GM23338 (cell line): ENCODE measurements around the gene STK4. TPM values are rescaled to one million over a fixed set of nuclear protein-coding genes. Genes with fewer than 3 reads are reported as not detected.

Experiments
- ATAC-seq: fragments of 200-7000 bp; cut with Tn5 transposase; 3 replicates; pipeline ENCODE4 v1.9.1; 2020
- DNase-seq: peaks from one replicate; pipeline ENCODE4 v3.0.0-alpha.2; 2015; ENCODE audit warnings: low spot score
- H2AFZ ChIP-seq: fragments of 200-600 bp; sonication (generic); 2 replicates; pipeline ENCODE4 v1.8.0; 2016; ENCODE audit warnings: antibody characterized with exemption, mild to moderate bottlenecking, moderate library complexity
- H3F3A ChIP-seq: fragments of 200-600 bp; sonication (generic); replicated peaks from 2 replicates; pipeline ENCODE4 v1.8.0; 2017; ENCODE audit warnings: antibody characterized with exemption, mixed run types, low read depth
- H3K27ac ChIP-seq: fragments of 200-600 bp; sonication (generic); 2 replicates; pipeline ENCODE4 v1.6.1; 2016; ENCODE audit warnings: low read depth
- H3K27me3 ChIP-seq: fragments of 200-600 bp; sonication (generic); 2 replicates; pipeline ENCODE4 v1.8.0; 2016; ENCODE audit warnings: mild to moderate bottlenecking, mixed run types, moderate library complexity; ENCODE audit not compliant: insufficient read depth
- H3K36me3 ChIP-seq: fragments of 200-600 bp; sonication (generic); 2 replicates; pipeline ENCODE4 v1.8.0; 2016; ENCODE audit warnings: mild to moderate bottlenecking; ENCODE audit not compliant: insufficient read depth
- H3K4me1 ChIP-seq: fragments of 200-600 bp; sonication (generic); 2 replicates; pipeline ENCODE4 v1.8.0; 2016; ENCODE audit warnings: mild to moderate bottlenecking, moderate library complexity; ENCODE audit not compliant: insufficient read depth
- H3K4me2 ChIP-seq: fragments of 200-600 bp; sonication (generic); 2 replicates; pipeline ENCODE4 v1.7.1; 2017; ENCODE audit warnings: mixed run types
- H3K4me3 ChIP-seq: fragments of 200-600 bp; sonication (generic); 2 replicates; pipeline ENCODE4 v1.6.1; 2016; ENCODE audit warnings: mixed run types
- H3K79me2 ChIP-seq: fragments of 200-600 bp; sonication (generic); replicated peaks from 2 replicates; pipeline ENCODE4 v1.8.0; 2017; ENCODE audit warnings: mild to moderate bottlenecking; ENCODE audit not compliant: insufficient read depth
- H3K9me2 ChIP-seq: fragments of 200-600 bp; sonication (generic); 2 replicates; pipeline ENCODE4 v1.8.0; 2017; ENCODE audit not compliant: insufficient read depth
- H4K20me1 ChIP-seq: fragments of 200-600 bp; sonication (generic); replicated peaks from 2 replicates; pipeline ENCODE4 v1.8.0; 2017; ENCODE audit warnings: mild to moderate bottlenecking; ENCODE audit not compliant: insufficient read depth
- H3K27ac Mint-ChIP-seq: 2 replicates; pipeline ENCODE4 v1.8.0; 2020; ENCODE audit warnings: inconsistent platforms, mild to moderate bottlenecking, moderate library complexity, mixed read lengths
- H3K27me3 Mint-ChIP-seq: 3 replicates; pipeline ENCODE4 v1.8.0; 2022; ENCODE audit warnings: low read depth, mild to moderate bottlenecking, moderate library complexity, mixed read lengths, inconsistent platforms; ENCODE audit not compliant: insufficient read depth, poor library complexity
- H3K36me3 Mint-ChIP-seq: 3 replicates; pipeline ENCODE4 v1.8.0; 2021; ENCODE audit warnings: low read depth, mild to moderate bottlenecking, inconsistent platforms, moderate library complexity, mixed read lengths
- H3K4me1 Mint-ChIP-seq: 3 replicates; pipeline ENCODE4 v1.8.0; 2020; ENCODE audit warnings: mild to moderate bottlenecking, inconsistent platforms, mixed read lengths
- H3K4me3 Mint-ChIP-seq: 3 replicates; pipeline ENCODE4 v1.8.0; 2021; ENCODE audit warnings: moderate library complexity, mild to moderate bottlenecking, inconsistent platforms, mixed read lengths
- H3K9me3 Mint-ChIP-seq: 3 replicates; pipeline ENCODE4 v1.8.0; 2020; ENCODE audit warnings: moderate library complexity, mild to moderate bottlenecking, inconsistent platforms, mixed read lengths
- CREB1 ChIP-seq: fragments of 250-450 bp; sonication (Bioruptor Pico); IDR thresholded peaks from 2 replicates; pipeline ENCODE4 v1.5.0; 2020; ENCODE audit warnings: low read depth, mild to moderate bottlenecking, moderate library complexity
- EZH2 ChIP-seq: fragments of 200-600 bp; sonication (generic); IDR thresholded peaks from one replicate; pipeline ENCODE4 v1.8.0; 2017; ENCODE audit warnings: antibody characterized with exemption, mild to moderate bottlenecking, low read depth; ENCODE audit not compliant: unreplicated experiment
- EZH2phosphoT487 ChIP-seq: fragments of 200-600 bp; sonication (generic); IDR thresholded peaks from one replicate; pipeline ENCODE4 v1.8.1; 2018; ENCODE audit warnings: antibody characterized with exemption; ENCODE audit not compliant: unreplicated experiment
- JUNB ChIP-seq: IDR thresholded peaks from one replicate; pipeline ENCODE4 v1.6.1; 2016; ENCODE audit warnings: antibody characterized with exemption; ENCODE audit not compliant: unreplicated experiment
- NANOG ChIP-seq: IDR thresholded peaks from 2 replicates; pipeline ENCODE4 v1.6.1; 2016; ENCODE audit warnings: antibody characterized with exemption, borderline replicate concordance
- POLR2AphosphoS5 ChIP-seq: IDR thresholded peaks from 2 replicates; pipeline ENCODE4 v1.6.1; 2016; ENCODE audit warnings: antibody characterized with exemption, low read depth
- STAT1 ChIP-seq: IDR thresholded peaks from one replicate; pipeline ENCODE4 v1.6.1; 2016; ENCODE audit warnings: antibody characterized with exemption; ENCODE audit not compliant: unreplicated experiment
- ZNF114 ChIP-seq: fragments of 250-450 bp; sonication (Bioruptor Pico); IDR thresholded peaks from 2 replicates; pipeline ENCODE4 v1.5.0; 2020; ENCODE audit warnings: mild to moderate bottlenecking, moderate library complexity
- ZNF331 ChIP-seq: fragments of 250-450 bp; sonication (Bioruptor Pico); IDR thresholded peaks from 2 replicates; pipeline ENCODE4 v1.5.0; 2020; ENCODE audit warnings: low read depth, mild to moderate bottlenecking, moderate library complexity
- polyA plus RNA-seq: library from polyadenylated mRNA; unstranded; fragments of >200 nt; fragmentation: Nextera tagmentation; extraction: Ambion mirVana; gene quantifications from 2 replicates; pipeline ENCODE4 v1.2.1, GENCODE V29; 2016
- total RNA-seq: library from RNA; depleted of rRNA; stranded (reverse); fragments of >200 nt; shearing (Covaris generic); gene quantifications from 2 replicates; pipeline ENCODE4 v1.2.3, GENCODE V29; 2014
- TF ChIP-seq, protein P1 (sequence below): fragments of 250-450 bp; sonication (Bioruptor Pico); IDR thresholded peaks from 2 replicates; pipeline ENCODE4 v1.5.0; 2020; ENCODE audit warnings: mild to moderate bottlenecking, moderate library complexity
- TF ChIP-seq, protein P2 (sequence below), 2 experiments: fragments of 200-600 bp in 1 of 2; sonication (generic) in 1 of 2; conservative IDR thresholded peaks; 2 replicates each; pipeline versions ENCODE4 v1.5.1 to v1.6.1; 2016 to 2017; ENCODE audit warnings: antibody characterized with exemption in 2 of 2, low read depth in 2 of 2, mild to moderate bottlenecking in 2 of 2, moderate library complexity in 1 of 2
- TF ChIP-seq, protein P3 (sequence below): IDR thresholded peaks from 2 replicates; pipeline ENCODE4 v1.6.1; 2016; ENCODE audit warnings: antibody characterized with exemption
- TF ChIP-seq, protein P4 (sequence below): IDR thresholded peaks from one replicate; pipeline ENCODE4 v1.6.1; 2018; ENCODE audit warnings: antibody characterized with exemption; ENCODE audit not compliant: unreplicated experiment

Gene STK4
- total and polyA plus RNA-seq, 2 experiments from 2014 or later, result 37.7 to 58.7 TPM

DNA sequence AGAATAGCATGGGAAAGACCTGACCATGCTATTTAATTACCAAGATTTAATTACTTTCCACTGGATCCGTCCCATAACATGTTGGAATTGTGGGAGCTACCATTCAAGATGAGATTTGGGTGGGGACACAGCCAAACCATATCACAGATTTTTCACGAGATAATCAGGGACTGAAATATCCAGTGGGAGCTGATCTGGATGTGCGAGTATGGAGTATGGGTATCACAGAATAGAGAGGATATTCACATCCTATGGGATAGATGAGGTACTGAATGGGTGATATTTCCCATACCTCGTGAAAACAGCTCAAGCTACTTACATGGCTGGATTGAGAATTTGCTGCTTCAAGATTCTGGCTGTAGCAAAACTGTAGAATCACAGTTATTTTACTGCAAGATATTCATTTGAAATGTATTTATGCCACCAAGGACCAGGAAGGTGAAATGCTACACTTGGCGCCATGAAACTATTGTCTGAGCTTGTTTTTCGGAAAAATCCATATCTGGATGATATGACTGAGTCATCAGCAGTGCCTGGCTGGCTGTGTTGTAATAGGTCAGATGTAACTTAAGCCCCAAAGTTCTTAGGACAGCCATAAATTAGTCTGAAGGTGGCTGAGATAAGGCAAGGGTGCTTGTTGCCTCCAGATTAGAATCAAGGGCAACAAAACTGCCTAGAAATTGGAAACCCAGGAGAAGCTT lies 104.8 kb downstream of the STK4 start:
- ATAC-seq, result no peak
- H3K79me2 ChIP-seq, result 0 out of 2 replicates have a peak, but pooled peaks cover 4% of the 10 kb centered on the region
- no peaks in the 10 kb centered on the region for H3K27me3 ChIP-seq
- no peak for TF ChIP-seq CREB1 (CRISPR knock-in tag)
- no peak for TF ChIP-seq EZH2phosphoT487
- TF ChIP-seq JUNB, result no peak
- TF ChIP-seq, protein P1, sequence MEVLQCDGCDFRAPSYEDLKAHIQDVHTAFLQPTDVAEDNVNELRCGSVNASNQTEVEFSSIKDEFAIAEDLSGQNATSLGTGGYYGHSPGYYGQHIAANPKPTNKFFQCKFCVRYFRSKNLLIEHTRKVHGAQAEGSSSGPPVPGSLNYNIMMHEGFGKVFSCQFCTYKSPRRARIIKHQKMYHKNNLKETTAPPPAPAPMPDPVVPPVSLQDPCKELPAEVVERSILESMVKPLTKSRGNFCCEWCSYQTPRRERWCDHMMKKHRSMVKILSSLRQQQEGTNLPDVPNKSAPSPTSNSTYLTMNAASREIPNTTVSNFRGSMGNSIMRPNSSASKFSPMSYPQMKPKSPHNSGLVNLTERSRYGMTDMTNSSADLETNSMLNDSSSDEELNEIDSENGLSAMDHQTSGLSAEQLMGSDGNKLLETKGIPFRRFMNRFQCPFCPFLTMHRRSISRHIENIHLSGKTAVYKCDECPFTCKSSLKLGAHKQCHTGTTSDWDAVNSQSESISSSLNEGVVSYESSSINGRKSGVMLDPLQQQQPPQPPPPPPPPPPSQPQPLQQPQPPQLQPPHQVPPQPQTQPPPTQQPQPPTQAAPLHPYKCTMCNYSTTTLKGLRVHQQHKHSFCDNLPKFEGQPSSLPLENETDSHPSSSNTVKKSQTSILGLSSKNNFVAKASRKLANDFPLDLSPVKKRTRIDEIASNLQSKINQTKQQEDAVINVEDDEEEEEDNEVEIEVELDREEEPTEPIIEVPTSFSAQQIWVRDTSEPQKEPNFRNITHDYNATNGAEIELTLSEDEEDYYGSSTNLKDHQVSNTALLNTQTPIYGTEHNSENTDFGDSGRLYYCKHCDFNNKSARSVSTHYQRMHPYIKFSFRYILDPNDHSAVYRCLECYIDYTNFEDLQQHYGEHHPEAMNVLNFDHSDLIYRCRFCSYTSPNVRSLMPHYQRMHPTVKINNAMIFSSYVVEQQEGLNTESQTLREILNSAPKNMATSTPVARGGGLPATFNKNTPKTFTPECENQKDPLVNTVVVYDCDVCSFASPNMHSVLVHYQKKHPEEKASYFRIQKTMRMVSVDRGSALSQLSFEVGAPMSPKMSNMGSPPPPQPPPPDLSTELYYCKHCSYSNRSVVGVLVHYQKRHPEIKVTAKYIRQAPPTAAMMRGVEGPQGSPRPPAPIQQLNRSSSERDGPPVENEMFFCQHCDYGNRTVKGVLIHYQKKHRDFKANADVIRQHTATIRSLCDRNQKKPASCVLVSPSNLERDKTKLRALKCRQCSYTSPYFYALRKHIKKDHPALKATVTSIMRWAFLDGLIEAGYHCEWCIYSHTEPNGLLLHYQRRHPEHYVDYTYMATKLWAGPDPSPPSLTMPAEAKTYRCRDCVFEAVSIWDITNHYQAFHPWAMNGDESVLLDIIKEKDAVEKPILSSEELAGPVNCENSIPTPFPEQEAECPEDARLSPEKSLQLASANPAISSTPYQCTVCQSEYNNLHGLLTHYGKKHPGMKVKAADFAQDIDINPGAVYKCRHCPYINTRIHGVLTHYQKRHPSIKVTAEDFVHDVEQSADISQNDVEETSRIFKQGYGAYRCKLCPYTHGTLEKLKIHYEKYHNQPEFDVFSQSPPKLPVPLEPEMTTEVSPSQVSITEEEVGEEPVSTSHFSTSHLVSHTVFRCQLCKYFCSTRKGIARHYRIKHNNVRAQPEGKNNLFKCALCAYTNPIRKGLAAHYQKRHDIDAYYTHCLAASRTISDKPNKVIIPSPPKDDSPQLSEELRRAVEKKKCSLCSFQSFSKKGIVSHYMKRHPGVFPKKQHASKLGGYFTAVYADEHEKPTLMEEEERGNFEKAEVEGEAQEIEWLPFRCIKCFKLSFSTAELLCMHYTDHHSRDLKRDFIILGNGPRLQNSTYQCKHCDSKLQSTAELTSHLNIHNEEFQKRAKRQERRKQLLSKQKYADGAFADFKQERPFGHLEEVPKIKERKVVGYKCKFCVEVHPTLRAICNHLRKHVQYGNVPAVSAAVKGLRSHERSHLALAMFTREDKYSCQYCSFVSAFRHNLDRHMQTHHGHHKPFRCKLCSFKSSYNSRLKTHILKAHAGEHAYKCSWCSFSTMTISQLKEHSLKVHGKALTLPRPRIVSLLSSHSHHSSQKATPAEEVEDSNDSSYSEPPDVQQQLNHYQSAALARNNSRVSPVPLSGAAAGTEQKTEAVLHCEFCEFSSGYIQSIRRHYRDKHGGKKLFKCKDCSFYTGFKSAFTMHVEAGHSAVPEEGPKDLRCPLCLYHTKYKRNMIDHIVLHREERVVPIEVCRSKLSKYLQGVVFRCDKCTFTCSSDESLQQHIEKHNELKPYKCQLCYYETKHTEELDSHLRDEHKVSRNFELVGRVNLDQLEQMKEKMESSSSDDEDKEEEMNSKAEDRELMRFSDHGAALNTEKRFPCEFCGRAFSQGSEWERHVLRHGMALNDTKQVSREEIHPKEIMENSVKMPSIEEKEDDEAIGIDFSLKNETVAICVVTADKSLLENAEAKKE, result no peak
- TF ChIP-seq STAT1, result no peak
- no peak for TF ChIP-seq EZH2
- TF ChIP-seq, protein P2, sequence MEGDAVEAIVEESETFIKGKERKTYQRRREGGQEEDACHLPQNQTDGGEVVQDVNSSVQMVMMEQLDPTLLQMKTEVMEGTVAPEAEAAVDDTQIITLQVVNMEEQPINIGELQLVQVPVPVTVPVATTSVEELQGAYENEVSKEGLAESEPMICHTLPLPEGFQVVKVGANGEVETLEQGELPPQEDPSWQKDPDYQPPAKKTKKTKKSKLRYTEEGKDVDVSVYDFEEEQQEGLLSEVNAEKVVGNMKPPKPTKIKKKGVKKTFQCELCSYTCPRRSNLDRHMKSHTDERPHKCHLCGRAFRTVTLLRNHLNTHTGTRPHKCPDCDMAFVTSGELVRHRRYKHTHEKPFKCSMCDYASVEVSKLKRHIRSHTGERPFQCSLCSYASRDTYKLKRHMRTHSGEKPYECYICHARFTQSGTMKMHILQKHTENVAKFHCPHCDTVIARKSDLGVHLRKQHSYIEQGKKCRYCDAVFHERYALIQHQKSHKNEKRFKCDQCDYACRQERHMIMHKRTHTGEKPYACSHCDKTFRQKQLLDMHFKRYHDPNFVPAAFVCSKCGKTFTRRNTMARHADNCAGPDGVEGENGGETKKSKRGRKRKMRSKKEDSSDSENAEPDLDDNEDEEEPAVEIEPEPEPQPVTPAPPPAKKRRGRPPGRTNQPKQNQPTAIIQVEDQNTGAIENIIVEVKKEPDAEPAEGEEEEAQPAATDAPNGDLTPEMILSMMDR (conservative IDR thresholded peaks at IDR 0.05; ENCODE audit: low read depth in 2 of 2), result no peak
- TF ChIP-seq, protein P3, sequence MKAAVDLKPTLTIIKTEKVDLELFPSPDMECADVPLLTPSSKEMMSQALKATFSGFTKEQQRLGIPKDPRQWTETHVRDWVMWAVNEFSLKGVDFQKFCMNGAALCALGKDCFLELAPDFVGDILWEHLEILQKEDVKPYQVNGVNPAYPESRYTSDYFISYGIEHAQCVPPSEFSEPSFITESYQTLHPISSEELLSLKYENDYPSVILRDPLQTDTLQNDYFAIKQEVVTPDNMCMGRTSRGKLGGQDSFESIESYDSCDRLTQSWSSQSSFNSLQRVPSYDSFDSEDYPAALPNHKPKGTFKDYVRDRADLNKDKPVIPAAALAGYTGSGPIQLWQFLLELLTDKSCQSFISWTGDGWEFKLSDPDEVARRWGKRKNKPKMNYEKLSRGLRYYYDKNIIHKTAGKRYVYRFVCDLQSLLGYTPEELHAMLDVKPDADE, result no peak
- no peak for TF ChIP-seq ZNF114 (CRISPR knock-in tag)
- no peak for TF ChIP-seq ZNF331
- no peak for TF ChIP-seq POLR2AphosphoS5
- TF ChIP-seq, protein P4, sequence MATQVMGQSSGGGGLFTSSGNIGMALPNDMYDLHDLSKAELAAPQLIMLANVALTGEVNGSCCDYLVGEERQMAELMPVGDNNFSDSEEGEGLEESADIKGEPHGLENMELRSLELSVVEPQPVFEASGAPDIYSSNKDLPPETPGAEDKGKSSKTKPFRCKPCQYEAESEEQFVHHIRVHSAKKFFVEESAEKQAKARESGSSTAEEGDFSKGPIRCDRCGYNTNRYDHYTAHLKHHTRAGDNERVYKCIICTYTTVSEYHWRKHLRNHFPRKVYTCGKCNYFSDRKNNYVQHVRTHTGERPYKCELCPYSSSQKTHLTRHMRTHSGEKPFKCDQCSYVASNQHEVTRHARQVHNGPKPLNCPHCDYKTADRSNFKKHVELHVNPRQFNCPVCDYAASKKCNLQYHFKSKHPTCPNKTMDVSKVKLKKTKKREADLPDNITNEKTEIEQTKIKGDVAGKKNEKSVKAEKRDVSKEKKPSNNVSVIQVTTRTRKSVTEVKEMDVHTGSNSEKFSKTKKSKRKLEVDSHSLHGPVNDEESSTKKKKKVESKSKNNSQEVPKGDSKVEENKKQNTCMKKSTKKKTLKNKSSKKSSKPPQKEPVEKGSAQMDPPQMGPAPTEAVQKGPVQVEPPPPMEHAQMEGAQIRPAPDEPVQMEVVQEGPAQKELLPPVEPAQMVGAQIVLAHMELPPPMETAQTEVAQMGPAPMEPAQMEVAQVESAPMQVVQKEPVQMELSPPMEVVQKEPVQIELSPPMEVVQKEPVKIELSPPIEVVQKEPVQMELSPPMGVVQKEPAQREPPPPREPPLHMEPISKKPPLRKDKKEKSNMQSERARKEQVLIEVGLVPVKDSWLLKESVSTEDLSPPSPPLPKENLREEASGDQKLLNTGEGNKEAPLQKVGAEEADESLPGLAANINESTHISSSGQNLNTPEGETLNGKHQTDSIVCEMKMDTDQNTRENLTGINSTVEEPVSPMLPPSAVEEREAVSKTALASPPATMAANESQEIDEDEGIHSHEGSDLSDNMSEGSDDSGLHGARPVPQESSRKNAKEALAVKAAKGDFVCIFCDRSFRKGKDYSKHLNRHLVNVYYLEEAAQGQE, result no peak
- TF ChIP-seq NANOG, result no peak
- H3K9me3 Mint-ChIP-seq, result no peaks in the 10 kb centered on the region
- peaks cover 4% of the 10 kb centered on the region for H3K4me1 ChIP-seq
- no peak overlapping the region for H3K4me3 Mint-ChIP-seq
- H3K36me3 ChIP-seq, result no peaks in the 10 kb centered on the region
- H3K4me1 Mint-ChIP-seq, result peaks cover 4% of the 10 kb centered on the region
- no peak overlapping the region for H3K4me2 ChIP-seq
- no peak for DNase-seq
- H3K27ac Mint-ChIP-seq, result no peak overlapping the region
- peaks cover 4% of the 10 kb centered on the region; the same call in 2 of the 3 replicates for H3K36me3 Mint-ChIP-seq
- no peak overlapping the region for H3K4me3 ChIP-seq
- H4K20me1 ChIP-seq, result peaks cover 14% of the 10 kb centered on the region
- no peaks in the 10 kb centered on the region for H3K9me2 ChIP-seq
- H3K27ac ChIP-seq, result 0 out of 2 replicates have a peak overlapping the region, but pooled peaks have one; percentile 69
- H3K27me3 Mint-ChIP-seq, result no peaks in the 10 kb centered on the region
- no peak overlapping the region for H2AFZ ChIP-seq
- no peaks in the 10 kb centered on the region for H3F3A ChIP-seq
